ENCODE data around the gene PRDM8.

DNA sequence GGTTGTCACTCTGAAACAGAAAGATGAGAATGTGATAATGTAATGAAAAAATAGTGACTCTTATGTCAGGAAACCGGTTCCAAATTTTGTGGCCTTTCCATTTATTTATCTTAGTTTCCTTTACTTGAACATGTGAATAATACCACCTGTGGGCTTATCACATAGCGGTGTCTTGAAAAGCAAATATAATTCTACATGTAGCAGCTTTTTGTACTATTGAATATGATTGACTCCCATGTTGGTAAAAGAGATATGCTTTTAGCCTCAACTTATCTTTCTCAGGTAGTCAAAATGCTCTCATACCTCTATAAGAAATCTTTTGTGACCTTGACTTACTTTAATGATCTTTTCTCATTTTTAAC is 12.0 kb downstream of the PRDM8 start:
- TF ChIP-seq CTCF (IDR thresholded peaks at IDR 0.05) (no peak), POLR2AphosphoS5 (IDR thresholded peaks at IDR 0.05) (no peak)

All from sigmoid colon (tissue), 4 donors.